ENCODE measurements around the gene TTC34. TPM values are rescaled to one million over a fixed set of nuclear protein-coding genes. Genes with fewer than 3 reads are reported as not detected.
A peak's percentile ranks its signal among the peaks of the same experiment; 100 is the strongest.
"Not testable (repeated sequence)": the region's sequence is repeated elsewhere in the genome, so short reads cannot be mapped to it uniquely, and the experiment has no call there.

Gene TTC34
- total RNA-seq, 1 experiment from 2014 or later, result 0.92 TPM

GRCh38 chr1:2627746-2628145, 173.7 kb downstream of the TTC34 start:
- peaks cover 0 to 10% (median 7%) of the 10 kb centered on the region in 3 experiments; a peak in 5 of 7 replicates for H3K36me3 Mint-ChIP-seq (ENCODE audit: insufficient read depth in 1 of 3, low read depth in 3 of 3)

GRCh38 chr1:2625748-2626147, 175.7 kb downstream of the TTC34 start:
- H4K91ac ChIP-seq (ENCODE audit: insufficient read length, low read depth, low read length); H4K20me1 ChIP-seq (ENCODE audit: control insufficient read depth, insufficient read depth, insufficient read length); H2BK20ac ChIP-seq (ENCODE audit: low read depth, low read length, poor library complexity, severe bottlenecking); H3K4me2 ChIP-seq (ENCODE audit: insufficient read depth, insufficient read length, low read length); H4K5ac ChIP-seq (ENCODE audit: insufficient read length, low read depth, low read length); H3K27ac ChIP-seq (ENCODE audit: insufficient read length, low read depth, low read length); H3K4me3 Mint-ChIP-seq; DNase-seq; H3K79me1 ChIP-seq (ENCODE audit: insufficient read depth, low read depth, low read length, poor library complexity, severe bottlenecking); H2BK120ac ChIP-seq (ENCODE audit: low read depth, low read length, poor library complexity, severe bottlenecking); H3K56ac ChIP-seq (ENCODE audit: insufficient read length, low read depth, low read length); H2AK5ac ChIP-seq (ENCODE audit: insufficient read length, low read length); H3K23me2 ChIP-seq (ENCODE audit: insufficient read length, low read depth, low read length, poor library complexity, severe bottlenecking); H3T11ph ChIP-seq (ENCODE audit: low read length); H3K4ac ChIP-seq (ENCODE audit: low read depth, low read length); H3K9me3 ChIP-seq (ENCODE audit: control insufficient read depth, low read depth, low read length); H3K27ac Mint-ChIP-seq; H3K4me1 ChIP-seq (ENCODE audit: insufficient read depth, low read length); H3K23ac ChIP-seq (ENCODE audit: insufficient read length, low read depth, low read length); H2BK15ac ChIP-seq (ENCODE audit: low read depth, low read length); H3K14ac ChIP-seq (ENCODE audit: insufficient read depth, low read length); H2AFZ ChIP-seq (ENCODE audit: low read length); H3K9ac ChIP-seq (ENCODE audit: extremely low read depth, insufficient read length, low read length); H2BK12ac ChIP-seq (ENCODE audit: insufficient read length, low read depth, low read length); H2BK5ac ChIP-seq (ENCODE audit: insufficient read length, low read length); H4K8ac ChIP-seq (replicated peaks; ENCODE audit: insufficient read length, low read depth, low read length); H3K18ac ChIP-seq (ENCODE audit: insufficient read length, low read depth, low read length); H3K79me2 ChIP-seq (ENCODE audit: insufficient read depth, low read length); H3K36me3 Mint-ChIP-seq (ENCODE audit: insufficient read depth in 1 of 3, low read depth in 3 of 3): not testable (repeated sequence)
- Mint-ChIP-seq H3K4me1 (peaks cover 0 to 10% of the 10 kb centered on the region in 2 experiments; a peak in 1 of 4 replicates), H3K27me3 (ENCODE audit: low read depth) (peaks cover 81% of the 10 kb centered on the region), H3K9me3 (peaks cover 19 to 24% of the 10 kb centered on the region in 2 experiments)
- H3K27me3 ChIP-seq (ENCODE audit: insufficient read depth, low read length), result peaks cover 22% of the 10 kb centered on the region; the same call in 1 of the 2 replicates
- no CpG with 5 or more reads among the region's 7 CpGs for WGBS (ENCODE audit: extremely low coverage, insufficient read length, low lambda C conversion rate)

More at GRCh38 chr1:2627746-2628145, 173.7 kb downstream of the TTC34 start:
- no peaks in the 10 kb centered on the region for H3K79me2 ChIP-seq (ENCODE audit: insufficient read depth, low read length)
- H3K27me3 ChIP-seq (ENCODE audit: insufficient read depth, low read length), result peaks cover 22% of the 10 kb centered on the region; the same call in 1 of the 2 replicates
- no peak overlapping the region for H3K4me2 ChIP-seq (ENCODE audit: insufficient read depth, insufficient read length, low read length)
- H2BK20ac ChIP-seq (ENCODE audit: low read depth, low read length, poor library complexity, severe bottlenecking), result no peak overlapping the region
- H2AK5ac ChIP-seq (ENCODE audit: insufficient read length, low read length), result no peak overlapping the region
- no peak overlapping the region for H2BK15ac ChIP-seq (ENCODE audit: low read depth, low read length)
- H4K5ac ChIP-seq (ENCODE audit: insufficient read length, low read depth, low read length), result no peak overlapping the region
- Mint-ChIP-seq H3K9me3 (peaks cover 10 to 13% of the 10 kb centered on the region in 2 experiments; a peak in 4 of 5 replicates), H3K4me3 (peak overlapping the region in 1 of 2 experiments; percentile 72; a peak in 2 of 5 replicates), H3K27me3 (ENCODE audit: low read depth) (peaks cover 81% of the 10 kb centered on the region), H3K4me1 (peaks cover 10 to 24% of the 10 kb centered on the region in 2 experiments), H3K27ac (no peak overlapping the region)
- no peaks in the 10 kb centered on the region for H3K4me1 ChIP-seq (ENCODE audit: insufficient read depth, low read length)
- no peak overlapping the region for H3K9ac ChIP-seq (ENCODE audit: extremely low read depth, insufficient read length, low read length)
- peaks cover 3% of the 10 kb centered on the region for H3K23me2 ChIP-seq (ENCODE audit: insufficient read length, low read depth, low read length, poor library complexity, severe bottlenecking)
- H2BK5ac ChIP-seq (ENCODE audit: insufficient read length, low read length), result no peak overlapping the region
- no peak overlapping the region for H3K18ac ChIP-seq (ENCODE audit: insufficient read length, low read depth, low read length)
- WGBS (ENCODE audit: extremely low coverage, insufficient read length, low lambda C conversion rate), result no CpG with 5 or more reads among the region's 6 CpGs
- H4K8ac ChIP-seq (replicated peaks; ENCODE audit: insufficient read length, low read depth, low read length), result no peak overlapping the region
- H4K91ac ChIP-seq (ENCODE audit: insufficient read length, low read depth, low read length), result no peak overlapping the region
- H3K14ac ChIP-seq (ENCODE audit: insufficient read depth, low read length), result no peak overlapping the region
- no peaks in the 10 kb centered on the region for H3K9me3 ChIP-seq (ENCODE audit: control insufficient read depth, low read depth, low read length)
- H3K79me1 ChIP-seq (ENCODE audit: insufficient read depth, low read depth, low read length, poor library complexity, severe bottlenecking), result no peaks in the 10 kb centered on the region
- TF ChIP-seq, protein P1, sequence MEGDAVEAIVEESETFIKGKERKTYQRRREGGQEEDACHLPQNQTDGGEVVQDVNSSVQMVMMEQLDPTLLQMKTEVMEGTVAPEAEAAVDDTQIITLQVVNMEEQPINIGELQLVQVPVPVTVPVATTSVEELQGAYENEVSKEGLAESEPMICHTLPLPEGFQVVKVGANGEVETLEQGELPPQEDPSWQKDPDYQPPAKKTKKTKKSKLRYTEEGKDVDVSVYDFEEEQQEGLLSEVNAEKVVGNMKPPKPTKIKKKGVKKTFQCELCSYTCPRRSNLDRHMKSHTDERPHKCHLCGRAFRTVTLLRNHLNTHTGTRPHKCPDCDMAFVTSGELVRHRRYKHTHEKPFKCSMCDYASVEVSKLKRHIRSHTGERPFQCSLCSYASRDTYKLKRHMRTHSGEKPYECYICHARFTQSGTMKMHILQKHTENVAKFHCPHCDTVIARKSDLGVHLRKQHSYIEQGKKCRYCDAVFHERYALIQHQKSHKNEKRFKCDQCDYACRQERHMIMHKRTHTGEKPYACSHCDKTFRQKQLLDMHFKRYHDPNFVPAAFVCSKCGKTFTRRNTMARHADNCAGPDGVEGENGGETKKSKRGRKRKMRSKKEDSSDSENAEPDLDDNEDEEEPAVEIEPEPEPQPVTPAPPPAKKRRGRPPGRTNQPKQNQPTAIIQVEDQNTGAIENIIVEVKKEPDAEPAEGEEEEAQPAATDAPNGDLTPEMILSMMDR (conservative IDR thresholded peaks at IDR 0.05), result no peak
- H2BK120ac ChIP-seq (ENCODE audit: low read depth, low read length, poor library complexity, severe bottlenecking), result no peak overlapping the region
- no peak overlapping the region for H3K27ac ChIP-seq (ENCODE audit: insufficient read length, low read depth, low read length)
- H4K20me1 ChIP-seq (ENCODE audit: control insufficient read depth, insufficient read depth, insufficient read length), result peaks cover 2% of the 10 kb centered on the region
- DNase-seq, result no peak
- no peak overlapping the region for H3K23ac ChIP-seq (ENCODE audit: insufficient read length, low read depth, low read length)
- no peak overlapping the region for H3K56ac ChIP-seq (ENCODE audit: insufficient read length, low read depth, low read length)
- no peak overlapping the region for H2AFZ ChIP-seq (ENCODE audit: low read length)
- no peak overlapping the region for H3T11ph ChIP-seq (ENCODE audit: low read length)
- no peak overlapping the region for H3K4ac ChIP-seq (ENCODE audit: low read depth, low read length)
- H2BK12ac ChIP-seq (ENCODE audit: insufficient read length, low read depth, low read length), result no peak overlapping the region

Measured in H9 (cell line).